Stimulated activated CD4-positive, alpha-beta T cell treated with anti-CD3 and anti-CD28 coated beads, TNF-alpha, amount 100 ng/mL, for 24 hours (primary cell): ENCODE data around the gene DYSF.
A peak's percentile ranks its signal among the peaks of the same experiment; 100 is the strongest.

Source experiments
- DNase-seq, 3 experiments: peaks; one replicate each; pipeline ENCODE4 v3.0.0-alpha.2; 2020; ENCODE audit warnings: low read depth in 3 of 3

DYSF gene

GRCh38 chr2:71502941-71503738 is 49.8 kb downstream of the DYSF start:
- no peak for DNase-seq

- DNase-seq: no peak
Observed at GRCh38 chr2:71503837-71504236, 50.5 kb downstream of the DYSF start.

- no peak for DNase-seq
Observed at GRCh38 chr2:71504611-71505010, 51.2 kb downstream of the DYSF start.

- no peak for DNase-seq
Observed at GRCh38 chr2:71505086-71505769, 51.9 kb downstream of the DYSF start.

GRCh38 chr2:71505770-71506140 is 52.4 kb downstream of the DYSF start:
- no peak for DNase-seq

- no peak for DNase-seq
Observed at GRCh38 chr2:71506222-71507153, 53.1 kb downstream of the DYSF start.

- DNase-seq: no peak
Observed at GRCh38 chr2:71507476-71507875, 54.1 kb downstream of the DYSF start.

GRCh38 chr2:71510196-71510807 is 56.9 kb downstream of the DYSF start:
- peak; percentile 45 to 72 (median 61) for DNase-seq

- DNase-seq: no peak
Observed at GRCh38 chr2:71510938-71511337, 57.6 kb downstream of the DYSF start.

- DNase-seq: no peak
Observed at GRCh38 chr2:71511776-71512175, 58.4 kb downstream of the DYSF start.

GRCh38 chr2:71512386-71512785 is 59.0 kb downstream of the DYSF start:
- DNase-seq: no peak

- DNase-seq: no peak
Observed at GRCh38 chr2:71513096-71513495, 59.7 kb downstream of the DYSF start.

- no peak for DNase-seq
Observed at GRCh38 chr2:71513721-71514120, 60.4 kb downstream of the DYSF start.

- no peak for DNase-seq
Observed at GRCh38 chr2:71516253-71516888, 63.0 kb downstream of the DYSF start.

- no peak for DNase-seq
Observed at GRCh38 chr2:71517851-71518250, 64.5 kb downstream of the DYSF start.

GRCh38 chr2:71521436-71521950 is 68.1 kb downstream of the DYSF start:
- DNase-seq: no peak

- DNase-seq: no peak
Observed at GRCh38 chr2:71524476-71524875, 71.1 kb downstream of the DYSF start.

- DNase-seq: no peak
Observed at GRCh38 chr2:71526141-71526540, 72.8 kb downstream of the DYSF start.

- no peak for DNase-seq
Observed at GRCh38 chr2:71526975-71527374, 73.6 kb downstream of the DYSF start.

- no peak for DNase-seq
Observed at GRCh38 chr2:71528131-71528591, 74.8 kb downstream of the DYSF start.

- DNase-seq: no peak
Observed at GRCh38 chr2:71528749-71529148, 75.4 kb downstream of the DYSF start.
